Neural cell (in vitro differentiated cells): ENCODE results near the gene WWTR1.

ENCODE experiments used
- CTCF ChIP-seq: fragments of 450-650 bp; IDR thresholded peaks from 2 replicates; pipeline ENCODE4 v1.5.1; 2014; ENCODE audit warnings: antibody characterized with exemption, mild to moderate bottlenecking, moderate library complexity; ENCODE audit not compliant: poor library complexity, severe bottlenecking
- EP300 ChIP-seq: fragments of 450-650 bp; conservative IDR thresholded peaks from 2 replicates; pipeline ENCODE4 v1.6.1; 2014; ENCODE audit warnings: antibody characterized with exemption, mild to moderate bottlenecking, moderate library complexity; ENCODE audit not compliant: poor library complexity, severe bottlenecking
- EZH2 ChIP-seq: fragments of 200-600, 300-800 bp; shearing (Covaris generic), sonication (generic); IDR thresholded peaks from 2 replicates; pipeline ENCODE4 v1.6.1; 2014; ENCODE audit warnings: antibody characterized with exemption, low read length, borderline replicate concordance, mild to moderate bottlenecking; ENCODE audit not compliant: insufficient read depth, poor library complexity, severe bottlenecking
- MXI1 ChIP-seq: fragments of 450-650 bp; conservative IDR thresholded peaks from 2 replicates; pipeline ENCODE4 v1.6.1; 2014; ENCODE audit warnings: antibody characterized with exemption, mild to moderate bottlenecking; ENCODE audit not compliant: poor library complexity, severe bottlenecking
- POLR2AphosphoS5 ChIP-seq: IDR thresholded peaks from 2 replicates; pipeline ENCODE4 v1.6.1; 2012
- REST ChIP-seq: IDR thresholded peaks from 2 replicates; pipeline ENCODE4 v1.6.1; 2012; ENCODE audit warnings: borderline replicate concordance
- SMC3 ChIP-seq: fragments of 450-650 bp; conservative IDR thresholded peaks from 2 replicates; pipeline ENCODE4 v1.6.1; 2014; ENCODE audit warnings: antibody characterized with exemption, mild to moderate bottlenecking, moderate library complexity; ENCODE audit not compliant: poor library complexity

- TF ChIP-seq CTCF (no peak), POLR2AphosphoS5 (no peak), REST (no peak), EZH2 (no peak), EP300 (no peak), MXI1 (no peak), SMC3 (no peak)
Measured at GRCh38 chr3:149510480-149510879, 147.3 kb downstream of the WWTR1 start.
